Fibroblast of lung (primary cell): ENCODE data around the gene AVPR1A.

Experiments
- EZH2 ChIP-seq: IDR thresholded peaks from 2 replicates; pipeline ENCODE4 v1.5.1; 2012; ENCODE audit warnings: low read length, control low read depth, mild to moderate bottlenecking; ENCODE audit errors: missing control alignments
- TF ChIP-seq, protein P1 (sequence below), 2 donors: IDR thresholded peaks in 1 of 2; conservative IDR thresholded peaks in 1 of 2; 1 replicate in 1 of 2; 2 replicates in 1 of 2; pipeline ENCODE4 v1.5.1; 2011 to 2012; ENCODE audit warnings: low read length in 2 of 2, control low read depth in 1 of 2, inconsistent platforms in 1 of 2, low read depth in 1 of 2, mild to moderate bottlenecking in 1 of 2

DNA sequence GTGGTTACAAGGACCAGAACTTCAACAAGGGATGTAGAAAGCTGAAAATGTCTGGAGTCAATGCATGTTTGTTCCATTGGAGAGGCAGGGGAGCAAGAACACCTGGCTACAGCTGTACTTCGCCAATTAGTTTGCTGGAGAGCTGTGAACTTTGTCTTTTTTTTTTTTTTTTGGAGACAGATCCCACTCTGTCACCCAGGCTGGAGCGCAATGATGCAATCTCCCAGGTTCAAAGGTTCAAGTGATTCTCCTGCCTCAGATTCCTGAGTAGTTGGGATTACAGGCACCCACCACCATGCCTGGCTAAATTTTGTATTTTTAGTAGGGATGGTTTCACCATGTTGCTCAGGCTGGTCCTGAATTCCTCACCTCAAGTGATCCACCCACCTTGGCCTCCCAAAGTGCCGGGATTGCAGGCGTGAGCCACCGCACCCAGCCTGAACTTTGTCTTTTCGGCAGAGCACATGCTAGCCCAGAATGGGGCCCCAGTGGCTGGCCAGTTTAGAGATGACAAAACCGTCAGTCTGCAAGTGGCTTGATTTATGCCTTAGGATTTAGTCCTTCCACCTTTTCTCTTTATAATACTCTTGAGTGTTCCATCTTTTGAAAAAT, 55.5 kb downstream of the AVPR1A start:
- TF ChIP-seq, protein P1, sequence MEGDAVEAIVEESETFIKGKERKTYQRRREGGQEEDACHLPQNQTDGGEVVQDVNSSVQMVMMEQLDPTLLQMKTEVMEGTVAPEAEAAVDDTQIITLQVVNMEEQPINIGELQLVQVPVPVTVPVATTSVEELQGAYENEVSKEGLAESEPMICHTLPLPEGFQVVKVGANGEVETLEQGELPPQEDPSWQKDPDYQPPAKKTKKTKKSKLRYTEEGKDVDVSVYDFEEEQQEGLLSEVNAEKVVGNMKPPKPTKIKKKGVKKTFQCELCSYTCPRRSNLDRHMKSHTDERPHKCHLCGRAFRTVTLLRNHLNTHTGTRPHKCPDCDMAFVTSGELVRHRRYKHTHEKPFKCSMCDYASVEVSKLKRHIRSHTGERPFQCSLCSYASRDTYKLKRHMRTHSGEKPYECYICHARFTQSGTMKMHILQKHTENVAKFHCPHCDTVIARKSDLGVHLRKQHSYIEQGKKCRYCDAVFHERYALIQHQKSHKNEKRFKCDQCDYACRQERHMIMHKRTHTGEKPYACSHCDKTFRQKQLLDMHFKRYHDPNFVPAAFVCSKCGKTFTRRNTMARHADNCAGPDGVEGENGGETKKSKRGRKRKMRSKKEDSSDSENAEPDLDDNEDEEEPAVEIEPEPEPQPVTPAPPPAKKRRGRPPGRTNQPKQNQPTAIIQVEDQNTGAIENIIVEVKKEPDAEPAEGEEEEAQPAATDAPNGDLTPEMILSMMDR (conservative IDR thresholded peaks at IDR 0.05 in 1 of 2, IDR thresholded peaks at IDR 0.05 in 1 of 2; ENCODE audit: low read depth in 1 of 2, low read length in 2 of 2): no peak
- no peak for TF ChIP-seq EZH2
